Epithelial cell of esophagus (primary cell): ENCODE data around the gene SP7.
"Not testable (repeated sequence)": the region's sequence is repeated elsewhere in the genome, so short reads cannot be mapped to it uniquely, and the experiment has no call there.

ENCODE experiments used
- DNase-seq: peaks from one replicate; pipeline ENCODE4 v3.0.0; 2010; ENCODE audit warnings: low read depth
- H3K4me3 ChIP-seq: 2 replicates; pipeline ENCODE4 v1.5.1; 2011; ENCODE audit warnings: mild to moderate bottlenecking, low read length, control low read depth
- CTCF ChIP-seq: IDR thresholded peaks from 2 replicates; pipeline ENCODE4 v1.5.1; 2011; ENCODE audit warnings: low read depth, mild to moderate bottlenecking, low read length, control low read depth, inconsistent platforms; ENCODE audit not compliant: insufficient read depth; ENCODE audit errors: missing control alignments

Gene SP7

GRCh38 chr12:53298164-53298563, 38.0 kb downstream of the SP7 start:
- TF ChIP-seq CTCF, result no peak
- H3K4me3 ChIP-seq, result no peak overlapping the region
- peak; percentile 21 for DNase-seq

GRCh38 chr12:53297106-53297505, 39.0 kb downstream of the SP7 start:
- not testable (repeated sequence) for DNase-seq, H3K4me3 ChIP-seq

- TF ChIP-seq CTCF, result no peak
- DNase-seq, result no peak
- H3K4me3 ChIP-seq, result peak overlapping the region; percentile 100
These were observed 40.3 kb downstream of the SP7 start for GRCh38 chr12:53295891-53296219.

GRCh38 chr12:53295070-53295890, 40.9 kb downstream of the SP7 start, which contains the start of gene PFDN5:
Gene PFDN5, plus strand, starts transcription at chr12:53295542. Its CDS starts 26 bp downstream, at chr12:53295568.
- peak; percentile 32 for TF ChIP-seq CTCF
- peak; percentile 94 for DNase-seq

GRCh38 chr12:53292426-53292825, 43.7 kb downstream of the SP7 start:
- no peak for TF ChIP-seq CTCF
- no peak overlapping the region for H3K4me3 ChIP-seq
- DNase-seq, result no peak

More at GRCh38 chr12:53295070-53295890, 40.9 kb downstream of the SP7 start, which contains the start of gene PFDN5:
- peak within 1 kb of the TSS; percentile 100 for H3K4me3 ChIP-seq

- no peak overlapping the region for H3K4me3 ChIP-seq
- no peak for TF ChIP-seq CTCF
- no peak for DNase-seq
These were observed 45.5 kb downstream of the SP7 start for GRCh38 chr12:53290661-53291060.

- no peak for DNase-seq
- TF ChIP-seq CTCF, result no peak
- H3K4me3 ChIP-seq, result no peak overlapping the region
These were observed 46.3 kb downstream of the SP7 start for GRCh38 chr12:53289891-53290290.
